NT2/D1 (cell line): ENCODE measurements around the gene EPB41L5.

Experiments used
- SUZ12 ChIP-seq: IDR thresholded peaks from 2 replicates; pipeline ENCODE4 v1.6.1; 2011; ENCODE audit not compliant: insufficient read length, insufficient read depth; ENCODE audit errors: extremely low read depth
- YY1 ChIP-seq: IDR thresholded peaks from 2 replicates; pipeline ENCODE4 v1.6.1; 2011; ENCODE audit not compliant: insufficient read length, insufficient read depth
- ZNF274 ChIP-seq: IDR thresholded peaks from 2 replicates; pipeline ENCODE4 v1.6.1; 2011; ENCODE audit warnings: mild to moderate bottlenecking, low read depth, low read length

- TF ChIP-seq ZNF274 (no peak), YY1 (no peak), SUZ12 (no peak)
Observed at GRCh38 chr2:120224256-120224655, 211.4 kb downstream of the EPB41L5 start.
